OCI-LY3 (cell line): ENCODE measurements around the gene ARHGAP28.

Experiments used
- H2AFZ ChIP-seq: fragments of 200-600, 300-600 bp; shearing (Covaris generic); 2 replicates; pipeline ENCODE4 v1.6.0; 2014; ENCODE audit warnings: antibody characterized with exemption, low read depth, low read length
- H3K27ac ChIP-seq: fragments of 200-600, 300-600 bp; sonication (generic); 2 replicates; pipeline ENCODE4 v1.5.1; 2014; ENCODE audit warnings: mild to moderate bottlenecking, low read length, moderate library complexity, mixed read lengths
- H3K27me3 ChIP-seq: fragments of 200-600, 300-600 bp; sonication (generic); 2 replicates; pipeline ENCODE4 v1.6.1; 2014; ENCODE audit warnings: low read depth, low read length, mixed read lengths
- H3K36me3 ChIP-seq: fragments of 200-600, 300-600 bp; sonication (generic); replicated peaks from 2 replicates; pipeline ENCODE3; 2014; ENCODE audit warnings: low read depth, low read length, mixed read lengths
- H3K4me1 ChIP-seq: fragments of 300-600, 200-600 bp; sonication (generic); 2 replicates; pipeline ENCODE4 v1.6.1; 2014; ENCODE audit warnings: low read length, mixed read lengths
- H3K4me2 ChIP-seq: fragments of 200-600, 300-600 bp; sonication (generic); 2 replicates; pipeline ENCODE4 v1.6.1; 2014; ENCODE audit warnings: low read length, mixed read lengths
- H3K4me3 ChIP-seq: fragments of 300-600, 200-600 bp; sonication (generic); 2 replicates; pipeline ENCODE4 v1.5.1; 2014; ENCODE audit warnings: antibody characterized with exemption, mild to moderate bottlenecking, low read length, moderate library complexity
- H3K79me2 ChIP-seq: fragments of 300-600, 200-600 bp; shearing (Covaris generic); 2 replicates; pipeline ENCODE4 v1.6.1; 2014; ENCODE audit warnings: mild to moderate bottlenecking, low read length, mixed read lengths
- H3K9ac ChIP-seq: fragments of 300-600, 200-600 bp; shearing (Covaris generic); 2 replicates; pipeline ENCODE4 v1.6.0; 2014; ENCODE audit warnings: mild to moderate bottlenecking, low read length, moderate library complexity
- H3K9me3 ChIP-seq: fragments of 200-600, 300-600 bp; shearing (Covaris generic); 2 replicates; pipeline ENCODE4 v1.6.1; 2014; ENCODE audit warnings: low read length, mixed read lengths; ENCODE audit not compliant: insufficient read depth
- H4K20me1 ChIP-seq: fragments of 200-600, 300-600 bp; sonication (generic); 2 replicates; pipeline ENCODE4 v1.6.1; 2016; ENCODE audit warnings: low read length, mixed read lengths; ENCODE audit not compliant: insufficient read depth
- EZH2phosphoT487 ChIP-seq: fragments of 200-600 bp; shearing (Covaris generic); IDR thresholded peaks from 2 replicates; pipeline ENCODE4 v1.6.1; 2018; ENCODE audit warnings: antibody characterized with exemption, mixed run types, low read depth
- TF ChIP-seq, protein P1 (sequence below): fragments of 200-600, 300-600 bp; sonication (generic); IDR thresholded peaks from 2 replicates; pipeline ENCODE4 v1.5.1; 2014; ENCODE audit warnings: antibody characterized with exemption, low read length, low read depth

ARHGAP28 gene

GRCh38 chr18:6956495-6956894 is 227.0 kb downstream of the ARHGAP28 start:
- Histone ChIP-seq H4K20me1 (no peaks in the 10 kb centered on the region), H2AFZ (no peak overlapping the region), H3K9ac (no peak overlapping the region), H3K79me2 (no peaks in the 10 kb centered on the region), H3K4me1 (no peaks in the 10 kb centered on the region), H3K27me3 (no peaks in the 10 kb centered on the region), H3K4me2 (no peak overlapping the region), H3K4me3 (no peak overlapping the region), H3K36me3 (no peaks in the 10 kb centered on the region), H3K27ac (no peak overlapping the region), H3K9me3 (peaks cover 4% of the 10 kb centered on the region; the same call in 1 of the 2 replicates)
- no peak for TF ChIP-seq EZH2phosphoT487
- TF ChIP-seq, protein P1, sequence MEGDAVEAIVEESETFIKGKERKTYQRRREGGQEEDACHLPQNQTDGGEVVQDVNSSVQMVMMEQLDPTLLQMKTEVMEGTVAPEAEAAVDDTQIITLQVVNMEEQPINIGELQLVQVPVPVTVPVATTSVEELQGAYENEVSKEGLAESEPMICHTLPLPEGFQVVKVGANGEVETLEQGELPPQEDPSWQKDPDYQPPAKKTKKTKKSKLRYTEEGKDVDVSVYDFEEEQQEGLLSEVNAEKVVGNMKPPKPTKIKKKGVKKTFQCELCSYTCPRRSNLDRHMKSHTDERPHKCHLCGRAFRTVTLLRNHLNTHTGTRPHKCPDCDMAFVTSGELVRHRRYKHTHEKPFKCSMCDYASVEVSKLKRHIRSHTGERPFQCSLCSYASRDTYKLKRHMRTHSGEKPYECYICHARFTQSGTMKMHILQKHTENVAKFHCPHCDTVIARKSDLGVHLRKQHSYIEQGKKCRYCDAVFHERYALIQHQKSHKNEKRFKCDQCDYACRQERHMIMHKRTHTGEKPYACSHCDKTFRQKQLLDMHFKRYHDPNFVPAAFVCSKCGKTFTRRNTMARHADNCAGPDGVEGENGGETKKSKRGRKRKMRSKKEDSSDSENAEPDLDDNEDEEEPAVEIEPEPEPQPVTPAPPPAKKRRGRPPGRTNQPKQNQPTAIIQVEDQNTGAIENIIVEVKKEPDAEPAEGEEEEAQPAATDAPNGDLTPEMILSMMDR, result no peak

DNA sequence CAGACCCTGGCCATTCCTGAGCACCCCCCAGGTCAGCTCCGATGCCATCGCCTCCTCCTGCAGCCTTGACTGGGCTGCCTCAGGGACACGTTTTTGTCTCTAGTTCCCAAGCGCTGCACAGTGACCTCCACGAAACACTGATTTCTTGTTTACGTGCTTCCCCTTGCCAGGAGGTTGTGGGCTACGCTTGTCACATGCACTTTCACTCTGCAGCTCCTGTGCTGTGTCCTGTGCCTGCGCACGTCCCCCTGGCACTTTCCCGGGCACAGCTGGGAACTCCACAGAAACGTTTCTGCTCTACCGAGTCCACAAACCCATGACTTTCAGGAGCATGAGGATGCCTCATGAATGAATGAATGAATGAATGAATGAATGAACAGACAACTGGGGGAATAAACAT is 227.5 kb downstream of the ARHGAP28 start:
- H3K27me3 ChIP-seq, result no peaks in the 10 kb centered on the region
- no peaks in the 10 kb centered on the region for H4K20me1 ChIP-seq
- no peak overlapping the region for H2AFZ ChIP-seq
- peaks cover 4% of the 10 kb centered on the region; the same call in 1 of the 2 replicates for H3K9me3 ChIP-seq
- H3K4me2 ChIP-seq, result no peak overlapping the region
- no peaks in the 10 kb centered on the region for H3K79me2 ChIP-seq
- no peaks in the 10 kb centered on the region for H3K4me1 ChIP-seq
- H3K9ac ChIP-seq, result no peak overlapping the region
- no peaks in the 10 kb centered on the region for H3K36me3 ChIP-seq
- H3K4me3 ChIP-seq, result no peak overlapping the region
- no peak overlapping the region for H3K27ac ChIP-seq
- no peak for TF ChIP-seq EZH2phosphoT487
- TF ChIP-seq, protein P1, result no peak

DNA sequence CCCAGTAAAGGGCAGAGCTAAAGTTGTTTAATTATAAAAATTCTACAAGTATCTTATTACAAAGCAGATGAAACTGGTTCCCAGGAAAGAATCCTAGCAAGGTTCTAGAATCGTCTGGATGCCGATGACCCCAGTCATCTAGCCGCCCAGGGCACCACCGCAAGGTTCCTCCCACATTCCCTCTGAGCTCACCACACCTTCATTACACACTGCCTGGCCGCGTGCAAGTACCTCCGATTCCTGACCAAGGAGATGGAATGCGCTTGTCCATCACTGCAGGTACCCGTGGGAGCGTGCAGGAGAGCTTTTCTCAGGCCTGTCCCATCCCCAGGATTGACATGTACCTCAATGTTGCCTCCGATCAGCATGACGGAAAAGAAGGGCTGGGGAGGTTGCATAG is 229.6 kb downstream of the ARHGAP28 start:
- H3K36me3 ChIP-seq, result no peaks in the 10 kb centered on the region
- no peak for TF ChIP-seq EZH2phosphoT487
- H3K9ac ChIP-seq, result no peak overlapping the region
- H3K4me2 ChIP-seq, result no peak overlapping the region
- H3K79me2 ChIP-seq, result no peaks in the 10 kb centered on the region
- H3K4me3 ChIP-seq, result no peak overlapping the region
- H3K4me1 ChIP-seq, result no peaks in the 10 kb centered on the region
- H4K20me1 ChIP-seq, result no peaks in the 10 kb centered on the region
- H2AFZ ChIP-seq, result no peak overlapping the region
- no peaks in the 10 kb centered on the region for H3K27me3 ChIP-seq
- peaks cover 4% of the 10 kb centered on the region; the same call in 1 of the 2 replicates for H3K9me3 ChIP-seq
- no peak overlapping the region for H3K27ac ChIP-seq

DNA sequence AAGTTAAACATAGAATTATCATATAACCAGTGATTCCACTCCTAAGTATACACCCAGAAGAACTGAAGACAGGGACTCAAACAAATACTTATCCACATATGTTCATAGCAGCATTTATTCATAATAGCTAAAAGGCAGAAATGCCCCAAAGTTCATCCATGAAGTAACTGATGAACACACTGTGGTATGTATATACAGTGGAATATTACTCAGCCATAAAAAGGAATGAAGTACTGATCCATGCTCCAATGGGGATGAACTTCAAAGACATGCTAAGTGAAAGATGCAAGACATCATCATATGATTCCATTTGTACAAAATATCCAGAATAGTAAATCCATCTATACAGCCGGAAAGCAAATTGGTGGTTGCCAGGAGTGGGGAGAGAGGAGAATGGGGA is 230.6 kb downstream of the ARHGAP28 start:
- no peak overlapping the region for H3K9ac ChIP-seq
- H3K79me2 ChIP-seq, result no peaks in the 10 kb centered on the region
- H3K9me3 ChIP-seq, result peaks cover 4% of the 10 kb centered on the region; the same call in 1 of the 2 replicates
- no peak overlapping the region for H3K4me3 ChIP-seq
- H3K27ac ChIP-seq, result no peak overlapping the region
- no peaks in the 10 kb centered on the region for H3K27me3 ChIP-seq
- no peak overlapping the region for H3K4me2 ChIP-seq
- no peaks in the 10 kb centered on the region for H4K20me1 ChIP-seq
- H3K4me1 ChIP-seq, result no peaks in the 10 kb centered on the region
- TF ChIP-seq EZH2phosphoT487, result no peak
- TF ChIP-seq, protein P1, result no peak
- H2AFZ ChIP-seq, result no peak overlapping the region
- H3K36me3 ChIP-seq, result no peaks in the 10 kb centered on the region

- H3K4me3 ChIP-seq, result no peak overlapping the region
- H2AFZ ChIP-seq, result no peak overlapping the region
- no peak overlapping the region for H3K4me2 ChIP-seq
- no peak overlapping the region for H3K27ac ChIP-seq
- peaks cover 4% of the 10 kb centered on the region; the same call in 1 of the 2 replicates for H3K9me3 ChIP-seq
- no peaks in the 10 kb centered on the region for H3K36me3 ChIP-seq
- TF ChIP-seq, protein P1, result no peak
- TF ChIP-seq EZH2phosphoT487, result no peak
- no peaks in the 10 kb centered on the region for H3K4me1 ChIP-seq
- no peaks in the 10 kb centered on the region for H3K27me3 ChIP-seq
- H3K9ac ChIP-seq, result no peak overlapping the region
- no peaks in the 10 kb centered on the region for H4K20me1 ChIP-seq
- no peaks in the 10 kb centered on the region for H3K79me2 ChIP-seq
Measured at GRCh38 chr18:6960656-6961055, 231.1 kb downstream of the ARHGAP28 start.
